HFFc6 (cell line): Measurements from ENCODE around the gene ANOS1. TPM values are rescaled to one million over a fixed set of nuclear protein-coding genes. Genes with fewer than 3 reads are reported as not detected.
"Not testable (repeated sequence)": the region's sequence is repeated elsewhere in the genome, so short reads cannot be mapped to it uniquely, and the experiment has no call there.

Experiments used
- DNase-seq: peaks from one replicate; pipeline ENCODE4 v3.0.0-alpha.2; 2018
- H3K27ac Mint-ChIP-seq: 2 replicates; pipeline ENCODE4 v1.8.0; 2020; ENCODE audit warnings: mild to moderate bottlenecking, mixed read lengths
- H3K27me3 Mint-ChIP-seq: 2 replicates; pipeline ENCODE4 v1.8.0; 2021; ENCODE audit warnings: mild to moderate bottlenecking, moderate library complexity, mixed read lengths; ENCODE audit not compliant: insufficient read depth
- H3K36me3 Mint-ChIP-seq: 2 replicates; pipeline ENCODE4 v1.8.0; 2021; ENCODE audit warnings: low read depth, mixed read lengths
- H3K4me1 Mint-ChIP-seq: 2 replicates; pipeline ENCODE4 v1.8.0; 2020; ENCODE audit warnings: low read depth, mixed read lengths
- H3K4me3 Mint-ChIP-seq: 2 replicates; pipeline ENCODE4 v1.8.0; 2020; ENCODE audit warnings: mild to moderate bottlenecking, moderate library complexity, mixed read lengths
- H3K9me3 Mint-ChIP-seq: 2 replicates; pipeline ENCODE4 v1.8.0; 2020; ENCODE audit warnings: mild to moderate bottlenecking, mixed read lengths
- long read RNA-seq: library from polyadenylated mRNA; unstranded; transcript quantifications from one replicate; pipeline ENCODE4 v2.0.0, GENCODE V29; 2019
- total RNA-seq, 6 experiments: library from RNA; stranded (reverse); fragmentation: NEBNext Ultra II Directional; extraction: Animal tissue kit (Norgen Biotek cat#: 25700); gene quantifications; 2 replicates in 1 of 6; 3 replicates in 5 of 6; pipeline ENCODE4 v1.2.3, GENCODE V29; 2021
- TF ChIP-seq, protein P1 (sequence below): fragments of 200-600 bp; sonication (generic); IDR thresholded peaks from 2 replicates; pipeline ENCODE4 v1.5.0; 2021; ENCODE audit warnings: antibody characterized with exemption, mild to moderate bottlenecking

The ANOS1 gene, protein sequence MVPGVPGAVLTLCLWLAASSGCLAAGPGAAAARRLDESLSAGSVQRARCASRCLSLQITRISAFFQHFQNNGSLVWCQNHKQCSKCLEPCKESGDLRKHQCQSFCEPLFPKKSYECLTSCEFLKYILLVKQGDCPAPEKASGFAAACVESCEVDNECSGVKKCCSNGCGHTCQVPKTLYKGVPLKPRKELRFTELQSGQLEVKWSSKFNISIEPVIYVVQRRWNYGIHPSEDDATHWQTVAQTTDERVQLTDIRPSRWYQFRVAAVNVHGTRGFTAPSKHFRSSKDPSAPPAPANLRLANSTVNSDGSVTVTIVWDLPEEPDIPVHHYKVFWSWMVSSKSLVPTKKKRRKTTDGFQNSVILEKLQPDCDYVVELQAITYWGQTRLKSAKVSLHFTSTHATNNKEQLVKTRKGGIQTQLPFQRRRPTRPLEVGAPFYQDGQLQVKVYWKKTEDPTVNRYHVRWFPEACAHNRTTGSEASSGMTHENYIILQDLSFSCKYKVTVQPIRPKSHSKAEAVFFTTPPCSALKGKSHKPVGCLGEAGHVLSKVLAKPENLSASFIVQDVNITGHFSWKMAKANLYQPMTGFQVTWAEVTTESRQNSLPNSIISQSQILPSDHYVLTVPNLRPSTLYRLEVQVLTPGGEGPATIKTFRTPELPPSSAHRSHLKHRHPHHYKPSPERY
- total RNA-seq = under 1 TPM in 3 of 6 experiments, not detected in 3; 0.02 to 0.12 (median 0.07) TPM
- long read RNA-seq = 0 reads

DNA sequence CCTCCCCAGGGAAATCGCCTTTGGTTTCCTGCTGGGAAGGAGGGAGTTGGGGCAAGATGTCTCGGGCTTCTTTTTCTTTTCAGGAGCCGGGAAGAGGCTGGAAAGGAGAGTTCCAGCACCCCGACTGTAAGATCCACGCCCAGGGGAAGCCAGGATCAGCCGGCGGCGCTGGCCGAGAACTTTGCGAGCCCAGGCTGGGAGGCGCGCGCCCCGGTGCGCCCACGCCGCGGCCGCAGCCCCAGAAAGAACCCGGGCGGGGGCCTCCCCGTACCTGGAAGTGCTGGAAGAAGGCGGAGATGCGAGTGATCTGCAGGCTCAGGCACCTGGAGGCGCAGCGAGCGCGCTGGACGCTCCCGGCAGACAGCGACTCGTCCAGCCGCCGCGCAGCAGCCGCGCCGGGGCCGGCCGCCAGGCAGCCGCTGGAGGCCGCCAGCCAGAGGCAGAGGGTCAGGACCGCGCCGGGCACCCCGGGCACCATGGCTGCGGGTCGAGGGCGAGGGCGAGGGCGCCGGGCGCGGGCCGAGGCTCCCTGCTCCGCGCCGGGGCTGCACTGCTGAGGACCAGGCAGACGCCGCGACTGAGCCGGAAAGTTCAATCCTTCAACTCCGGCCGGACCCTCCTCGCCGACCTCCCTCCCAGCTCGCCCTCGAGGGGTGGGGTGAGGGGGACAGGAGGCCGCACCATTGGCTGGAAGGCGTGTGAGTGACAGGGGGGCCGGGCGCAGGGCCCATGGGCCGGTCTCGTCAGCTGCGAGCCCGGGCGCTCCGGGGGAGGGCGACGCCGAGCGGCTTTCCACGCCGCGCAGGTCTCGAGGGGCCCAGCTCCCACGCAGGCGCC, at the start of gene ANOS1:
TSS of gene ANOS1 (minus strand) at position 579 of the 837 bp plus-strand sequence. CDS start at position 478, 101 bp downstream.
- TF ChIP-seq, protein P1, sequence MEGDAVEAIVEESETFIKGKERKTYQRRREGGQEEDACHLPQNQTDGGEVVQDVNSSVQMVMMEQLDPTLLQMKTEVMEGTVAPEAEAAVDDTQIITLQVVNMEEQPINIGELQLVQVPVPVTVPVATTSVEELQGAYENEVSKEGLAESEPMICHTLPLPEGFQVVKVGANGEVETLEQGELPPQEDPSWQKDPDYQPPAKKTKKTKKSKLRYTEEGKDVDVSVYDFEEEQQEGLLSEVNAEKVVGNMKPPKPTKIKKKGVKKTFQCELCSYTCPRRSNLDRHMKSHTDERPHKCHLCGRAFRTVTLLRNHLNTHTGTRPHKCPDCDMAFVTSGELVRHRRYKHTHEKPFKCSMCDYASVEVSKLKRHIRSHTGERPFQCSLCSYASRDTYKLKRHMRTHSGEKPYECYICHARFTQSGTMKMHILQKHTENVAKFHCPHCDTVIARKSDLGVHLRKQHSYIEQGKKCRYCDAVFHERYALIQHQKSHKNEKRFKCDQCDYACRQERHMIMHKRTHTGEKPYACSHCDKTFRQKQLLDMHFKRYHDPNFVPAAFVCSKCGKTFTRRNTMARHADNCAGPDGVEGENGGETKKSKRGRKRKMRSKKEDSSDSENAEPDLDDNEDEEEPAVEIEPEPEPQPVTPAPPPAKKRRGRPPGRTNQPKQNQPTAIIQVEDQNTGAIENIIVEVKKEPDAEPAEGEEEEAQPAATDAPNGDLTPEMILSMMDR = no peak
- Mint-ChIP-seq H3K27me3 (peaks cover 8% of the 10 kb centered on the region), H3K4me3 (no peak within 1 kb of the TSS), H3K4me1 (no peaks in the 10 kb centered on the region), H3K27ac (no peak within 1 kb of the TSS), H3K36me3 (no peaks in the 10 kb centered on the region), H3K9me3 (no peaks in the 10 kb centered on the region)
- DNase-seq = no peak

DNA sequence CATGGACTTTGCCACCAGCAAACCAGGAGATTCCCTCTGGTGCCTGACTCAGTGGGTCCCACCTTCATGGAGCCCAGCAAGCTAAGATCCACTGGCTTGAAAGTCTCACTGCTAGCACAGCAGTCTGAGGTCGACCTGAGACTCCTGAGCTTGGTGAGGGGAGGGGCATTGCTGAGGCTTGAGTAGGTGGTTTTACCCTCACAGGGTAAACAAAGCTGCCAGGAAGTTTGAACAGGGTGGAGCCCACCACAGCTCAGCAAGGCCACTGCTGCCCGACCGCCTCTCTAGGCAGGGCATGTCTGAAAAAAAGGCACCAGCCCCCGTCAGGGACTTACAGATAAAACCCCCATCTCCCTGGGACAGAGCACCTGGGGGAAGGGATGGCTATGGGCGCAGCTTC, 41.2 kb upstream of the ANOS1 start:
- no peak for DNase-seq
- H3K27ac Mint-ChIP-seq = no peak overlapping the region
- H3K4me3 Mint-ChIP-seq = no peak overlapping the region
- TF ChIP-seq, protein P1 = no peak
- no peaks in the 10 kb centered on the region for H3K4me1 Mint-ChIP-seq
- H3K9me3 Mint-ChIP-seq = no peaks in the 10 kb centered on the region
- peaks cover 27% of the 10 kb centered on the region for H3K27me3 Mint-ChIP-seq
- 0 out of 2 replicates have a peak, but pooled peaks cover 5% of the 10 kb centered on the region for H3K36me3 Mint-ChIP-seq

DNA sequence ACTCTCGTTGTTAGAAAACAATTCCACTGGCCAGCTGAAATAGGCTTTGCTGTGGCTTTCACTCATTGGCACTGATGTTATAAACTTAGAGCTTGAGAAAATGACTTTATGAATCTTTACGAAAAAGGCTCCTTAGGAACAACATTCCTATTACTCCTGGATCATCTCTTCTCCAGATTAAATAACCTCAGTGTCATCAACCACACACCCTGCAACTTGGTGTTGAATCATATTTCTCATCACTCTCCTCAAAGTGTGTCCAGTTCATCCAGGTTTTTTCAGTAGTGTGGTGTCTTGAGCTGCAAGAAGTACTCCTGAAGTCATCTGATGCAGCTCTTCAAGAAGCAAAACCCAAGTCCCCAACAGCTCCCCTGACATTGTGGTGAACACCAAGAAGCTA, 28.1 kb upstream of the ANOS1 start:
- DNase-seq = no peak
- Mint-ChIP-seq H3K36me3 (peaks cover 3% of the 10 kb centered on the region; the same call in 1 of the 2 replicates), H3K27me3 (peaks cover 2% of the 10 kb centered on the region; the same call in 1 of the 2 replicates), H3K4me3 (no peak overlapping the region), H3K9me3 (no peaks in the 10 kb centered on the region), H3K27ac (0 out of 2 replicates have a peak overlapping the region, but pooled peaks have one; percentile 16), H3K4me1 (peaks cover 38% of the 10 kb centered on the region)
- TF ChIP-seq, protein P1 = no peak

DNA sequence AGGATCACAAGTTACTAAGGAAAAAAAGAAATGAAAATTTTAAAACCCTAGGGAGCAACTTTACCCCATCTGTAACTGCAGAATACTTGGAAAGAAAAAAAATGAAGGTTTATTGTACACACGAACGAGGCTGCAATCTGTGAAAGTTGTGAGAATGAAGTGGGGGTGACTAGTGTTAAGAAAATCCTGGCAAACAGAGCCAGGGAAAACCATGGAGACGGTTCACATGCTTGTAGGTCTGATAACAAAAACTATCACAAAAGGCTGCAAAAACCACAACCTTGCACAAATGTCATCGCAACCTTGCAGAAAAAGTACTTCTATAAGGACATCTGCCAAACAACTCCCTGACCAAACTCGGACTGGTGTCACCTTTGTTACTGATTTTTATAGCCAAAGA, 26.8 kb upstream of the ANOS1 start:
- Mint-ChIP-seq H3K27ac (peak overlapping the region; percentile 87), H3K4me1 (peaks cover 38% of the 10 kb centered on the region), H3K4me3 (peak overlapping the region; percentile 42; the same call in 1 of the 2 replicates)
- not testable (repeated sequence) for H3K27me3 Mint-ChIP-seq, H3K9me3 Mint-ChIP-seq, H3K36me3 Mint-ChIP-seq
- peak; percentile 26 for DNase-seq

DNA sequence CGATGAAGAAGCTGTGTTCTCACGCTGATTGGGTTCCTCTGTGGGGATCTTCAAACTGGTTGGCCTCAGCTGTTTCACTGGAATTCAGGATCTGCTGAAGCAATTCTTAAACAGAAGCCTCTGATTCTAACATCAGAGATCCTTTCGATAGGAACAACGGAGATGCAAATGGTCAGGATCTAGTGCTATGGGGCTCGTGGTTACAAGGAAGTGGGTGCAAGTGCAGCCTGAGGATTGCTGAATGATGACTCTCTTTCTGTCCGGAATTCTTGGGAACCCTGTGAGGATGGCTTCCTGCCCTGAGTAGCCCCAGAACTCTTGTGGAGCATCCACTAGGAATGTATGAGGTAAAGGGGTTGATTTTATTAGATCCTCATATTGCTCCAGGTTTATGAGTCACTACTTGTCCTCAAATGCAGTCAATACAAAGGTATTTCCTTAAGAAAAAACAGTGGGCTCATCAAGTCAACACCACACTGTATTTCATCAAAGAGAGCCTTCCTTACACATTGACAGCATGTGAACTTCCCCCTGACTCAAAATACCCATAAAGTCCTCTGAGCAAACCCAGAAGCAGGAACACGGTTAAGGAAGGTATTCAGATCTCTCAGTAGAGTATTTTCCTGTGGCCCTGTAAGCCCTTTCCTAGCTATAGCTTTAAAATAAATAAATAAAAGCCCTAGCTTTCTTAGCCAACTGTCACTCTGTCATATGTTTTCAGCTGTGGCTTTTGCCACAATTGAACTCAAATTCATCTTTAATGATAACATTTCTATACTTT, 25.9 kb upstream of the ANOS1 start:
- DNase-seq = peak; percentile 57
- H3K27me3 Mint-ChIP-seq, H3K9me3 Mint-ChIP-seq: not testable (repeated sequence)

More for the DNA sequence above, 25.9 kb upstream of the ANOS1 start:
- peak overlapping the region; percentile 48 for H3K4me3 Mint-ChIP-seq
- H3K4me1 Mint-ChIP-seq = peaks cover 38% of the 10 kb centered on the region
- peak overlapping the region; percentile 92 for H3K27ac Mint-ChIP-seq
- H3K36me3 Mint-ChIP-seq = not testable (repeated sequence)
